ENCODE results near the gene ZNF436. TPM values are rescaled to one million over a fixed set of nuclear protein-coding genes. Genes with fewer than 3 reads are reported as not detected.

Gene ZNF436
- total and polyA plus RNA-seq, 2 of the 8 experiments (the other 6 are each of a cell fraction or from before 2014, with no cell fraction given) = 0.65 to 1.8 TPM

DNA sequence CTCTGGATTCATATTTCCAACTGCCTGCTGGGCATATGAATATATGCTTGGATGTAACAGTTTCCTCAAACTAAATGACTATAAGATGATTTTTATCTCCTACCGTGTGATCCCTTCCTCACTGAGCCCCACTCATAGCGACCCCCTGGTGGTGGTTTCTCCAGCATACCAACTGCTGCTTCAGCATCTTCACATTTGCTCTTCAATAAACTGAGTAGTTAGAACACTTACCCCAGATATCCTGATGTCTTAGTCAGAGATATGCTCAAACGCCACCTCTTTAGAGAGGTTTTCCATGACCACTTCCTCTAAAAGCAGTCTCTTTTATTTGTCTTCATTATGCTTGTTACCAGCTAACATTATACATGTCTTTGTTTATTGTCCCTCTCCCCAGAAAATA, 15.4 kb downstream of the ZNF436 start:
- H2BK12ac ChIP-seq (ENCODE audit: low read depth, low read length) = no peak overlapping the region
- no peak overlapping the region for H3K9ac ChIP-seq (replicated peaks in 1 of 4; ENCODE audit: extremely low read depth in 1 of 4, low read depth in 3 of 4, low read length in 3 of 4)
- no peak overlapping the region for H2BK20ac ChIP-seq (ENCODE audit: low read length)
- H3K23ac ChIP-seq (ENCODE audit: insufficient read length) = no peak overlapping the region
- H2BK15ac ChIP-seq (ENCODE audit: low read length) = no peak overlapping the region
- H2BK5ac ChIP-seq (ENCODE audit: low read depth, low read length) = no peak overlapping the region
- no peaks in the 10 kb centered on the region for H3K4me1 ChIP-seq (replicated peaks in 1 of 4; ENCODE audit: control insufficient read depth in 3 of 4, insufficient read depth in 4 of 4, low read length in 3 of 4)
- H2BK120ac ChIP-seq (replicated peaks; ENCODE audit: low read depth, low read length) = no peak overlapping the region
- H3K14ac ChIP-seq (ENCODE audit: insufficient read length) = no peak overlapping the region
- no peak overlapping the region for H3K4me3 ChIP-seq (ENCODE audit: extremely low read depth in 1 of 4, insufficient read depth in 2 of 4, low read depth in 3 of 4, low read length in 4 of 4)
- no peak overlapping the region for H3K56ac ChIP-seq (replicated peaks; ENCODE audit: insufficient read length, low read depth, low read length)
- DNase-seq (ENCODE audit: low read depth in 1 of 2, low spot score in 2 of 2) (no peak), FAIRE-seq (no peak)
- TF ChIP-seq BACH1 (IDR thresholded peaks at IDR 0.05; ENCODE audit: low read length) = no peak
- no peak for TF ChIP-seq GTF2F1 (IDR thresholded peaks at IDR 0.05; ENCODE audit: borderline replicate concordance, low read depth, low read length)
- no peak for TF ChIP-seq SP4 (IDR thresholded peaks at IDR 0.05; ENCODE audit: low read length)
- TF ChIP-seq CHD1 (IDR thresholded peaks at IDR 0.05; ENCODE audit: low read depth, low read length) = no peak
- no peak for TF ChIP-seq HDAC2 (IDR thresholded peaks at IDR 0.05; ENCODE audit: borderline replicate concordance in 1 of 2, low read depth in 2 of 2, low read length in 2 of 2)
- no peak for TF ChIP-seq CEBPB (IDR thresholded peaks at IDR 0.05; ENCODE audit: low read depth, low read length)
- H3K18ac ChIP-seq (ENCODE audit: extremely low read depth, low read length) = no peak overlapping the region
- peaks cover 0 to 4% (median 0%) of the 10 kb centered on the region in 4 experiments; a peak in 1 of 8 replicates for H3K36me3 ChIP-seq (ENCODE audit: control insufficient read depth in 2 of 4, insufficient read depth in 4 of 4, low read length in 3 of 4)
- no peak overlapping the region for H4K5ac ChIP-seq (ENCODE audit: insufficient read length, low read depth, low read length)
- CTCF ChIA-PET (ENCODE audit: partially characterized antibody) = interaction anchor here (1.0 to 1.1 kb wide), 2 partner anchors 68 to 142 kb away, joined by 3 read pairs; no protein-coding TSS in a partner anchor
- H2AK5ac ChIP-seq (ENCODE audit: low read depth, low read length) = no peak overlapping the region
- peaks cover 2 to 5% of the 10 kb centered on the region in 2 experiments; a peak in 2 of 4 replicates for H3K9me3 ChIP-seq (ENCODE audit: insufficient read depth in 2 of 2, low read depth in 1 of 2, low read length in 1 of 2)
- H4K91ac ChIP-seq (replicated peaks; ENCODE audit: insufficient read length, low read length) = no peak overlapping the region
- no peak overlapping the region for H4K8ac ChIP-seq (ENCODE audit: extremely low read depth, insufficient read depth, low read length)
- no peak overlapping the region for H3K27ac ChIP-seq (ENCODE audit: low read depth, low read length)
- 62% methylated on average over 3 of the region's 3 CpGs; no CpG with 5 or more reads in 1 of the 2 experiments for WGBS, 2 experiments (ENCODE audit: extremely low coverage in 1 of 2, insufficient coverage in 1 of 2, insufficient read length in 1 of 2, insufficient replicate concordance in 2 of 2, low coverage in 1 of 2, low lambda C conversion rate in 2 of 2, missing lambda C conversion rate in 1 of 2)
- no peaks in the 10 kb centered on the region; the same call in 1 of the 2 replicates for H3K23me2 ChIP-seq (ENCODE audit: low read depth, low read length)
- POLR2A ChIA-PET (ENCODE audit: partially characterized antibody) = interaction anchor here (2.2 kb wide), 1 partner anchor 10 kb away, joined by 6 read pairs; the partner anchor contains the start of gene HNRNPR
- H2AFZ ChIP-seq (ENCODE audit: low read length) = no peak overlapping the region
- H3K4me2 ChIP-seq (ENCODE audit: insufficient read depth in 1 of 2, low read depth in 2 of 2, low read length in 2 of 2) = no peak overlapping the region
- H3K79me1 ChIP-seq (ENCODE audit: low read depth, low read length) = no peaks in the 10 kb centered on the region
- no peaks in the 10 kb centered on the region for H3K79me2 ChIP-seq (ENCODE audit: control insufficient read depth in 1 of 2, insufficient read depth in 2 of 2, low read length in 2 of 2)
- H3K4ac ChIP-seq (replicated peaks; ENCODE audit: insufficient read length, low read depth, low read length) = no peak overlapping the region
- H4K20me1 ChIP-seq (replicated peaks in 1 of 2; ENCODE audit: control insufficient read depth in 1 of 2, insufficient read depth in 2 of 2, low read length in 2 of 2) = peaks cover 3 to 5% of the 10 kb centered on the region in 2 experiments
- peaks cover 70 to 98% (median 88%) of the 10 kb centered on the region in 4 experiments for H3K27me3 ChIP-seq (replicated peaks in 1 of 4; ENCODE audit: control insufficient read depth in 3 of 4, extremely low read depth in 1 of 4, insufficient read depth in 3 of 4, low read length in 3 of 4)
